HepG2 (cell line): Measurements from ENCODE around the gene ST8SIA2. TPM values are rescaled to one million over a fixed set of nuclear protein-coding genes. Genes with fewer than 3 reads are reported as not detected.

Experiments used
- ATAC-seq: fragments of 200-7000 bp; cut with Tn5 transposase; 3 replicates; pipeline ENCODE4 v1.9.1; 2020; ENCODE audit warnings: mild to moderate bottlenecking, moderate library complexity
- BruUV-seq: library from RNA; stranded (reverse); fragments of 400-500 nt; replicated peaks from 2 replicates; lab custom pipeline; 2021; lab: Mats Ljungman, UMichigan
- CTCF ChIA-PET: fragments of 300-600 bp; formaldehyde crosslinking; extraction: SDS; loops from one replicate; lab custom pipeline; 2021; ENCODE audit warnings: low total read pairs, inconsistent platforms, low intra/inter-chr PET ratio; lab: Yijun Ruan, JAX
- POLR2A ChIA-PET: fragments of 350-600 bp; sonication (Branson Sonifier 250); formaldehyde crosslinking; loops from one replicate; lab custom pipeline; 2020; ENCODE audit warnings: antibody characterized with exemption, inconsistent platforms; lab: Yijun Ruan, JAX
- DNase-seq: peaks from one replicate; pipeline ENCODE4 v3.0.0-alpha.2; 2015; ENCODE audit warnings: low spot score
- FAIRE-seq: peaks from 3 replicates; lab custom pipeline; 2011; peaks lifted over from hg19 to GRCh38; lab: Jason Lieb, UNC
- H2AFZ ChIP-seq: one replicate; pipeline ENCODE4 v1.6.1; 2011; ENCODE audit warnings: low read length, inconsistent platforms
- H3K27ac ChIP-seq: fragments of 300-600 bp; 3 replicates; pipeline ENCODE4 v1.8.0; 2011; ENCODE audit warnings: mixed run types, mild to moderate bottlenecking, mixed read lengths, low read length, inconsistent platforms; ENCODE audit not compliant: insufficient read depth; ENCODE audit errors: extremely low read length
- H3K27me3 ChIP-seq, 2 experiments: fragments of 200-600 bp in 1 of 2; 2 replicates in 1 of 2; 3 replicates in 1 of 2; pipeline versions ENCODE4 v1.6.0 to v1.8.0; 2011; ENCODE audit warnings: low read length in 2 of 2, mild to moderate bottlenecking in 2 of 2, moderate library complexity in 2 of 2, inconsistent platforms in 1 of 2; ENCODE audit not compliant: insufficient read depth in 2 of 2, control insufficient read depth in 1 of 2
- H3K36me3 ChIP-seq, 2 experiments: fragments of 200-600 bp in 1 of 2; replicated peaks in 1 of 2; 2 replicates in 1 of 2; 3 replicates in 1 of 2; pipeline versions ENCODE4 v1.5.1 to v1.8.0; 2011; ENCODE audit warnings: low read length in 2 of 2, inconsistent platforms in 1 of 2; ENCODE audit not compliant: insufficient read depth in 2 of 2, control insufficient read depth in 1 of 2
- H3K4me1 ChIP-seq: 2 replicates; pipeline ENCODE4 v1.5.1; 2012; ENCODE audit warnings: low read length, inconsistent platforms; ENCODE audit not compliant: insufficient read depth
- H3K4me2 ChIP-seq: 2 replicates; pipeline ENCODE4 v1.6.0; 2011; ENCODE audit warnings: low read depth, low read length, inconsistent platforms
- H3K4me3 ChIP-seq, 3 experiments: fragments of 200-600 bp in 1 of 3; sonication (generic), shearing (Covaris generic) in 1 of 3; replicated peaks in 1 of 3; 2 replicates each; pipeline ENCODE4 v1.5.1; 2011 to 2016; ENCODE audit warnings: low read length in 3 of 3, inconsistent platforms in 2 of 3, low read depth in 2 of 3, mild to moderate bottlenecking in 2 of 3, control low read depth in 1 of 3, mixed read lengths in 1 of 3; ENCODE audit not compliant: insufficient read depth in 1 of 3
- H3K79me2 ChIP-seq: one replicate; pipeline ENCODE4 v1.6.1; 2011; ENCODE audit warnings: low read length, inconsistent platforms; ENCODE audit not compliant: insufficient read depth
- H3K9ac ChIP-seq: 2 replicates; pipeline ENCODE4 v1.6.0; 2011; ENCODE audit warnings: mild to moderate bottlenecking, low read depth, low read length, inconsistent platforms; ENCODE audit not compliant: insufficient read depth
- H3K9me3 ChIP-seq: 2 replicates; pipeline ENCODE4 v1.5.1; 2012; ENCODE audit warnings: mild to moderate bottlenecking, low read length
- H4K20me1 ChIP-seq: 2 replicates; pipeline ENCODE4 v1.6.0; 2011; ENCODE audit warnings: inconsistent platforms, mild to moderate bottlenecking, low read length, moderate library complexity; ENCODE audit not compliant: insufficient read depth
- ARID2 ChIP-seq: sonication (generic); formaldehyde crosslinking; IDR thresholded peaks from 2 replicates; pipeline ENCODE4 v1.8.1; 2022; ENCODE audit warnings: mild to moderate bottlenecking, missing genetic modification reagents, borderline replicate concordance
- ATAD3A ChIP-seq: sonication (generic); formaldehyde crosslinking; IDR thresholded peaks from 2 replicates; pipeline ENCODE4 v1.4.0; 2020; ENCODE audit warnings: missing genetic modification reagents
- CENPX ChIP-seq: sonication (generic); formaldehyde crosslinking; IDR thresholded peaks from 2 replicates; pipeline ENCODE4 v1.9.0; 2021; ENCODE audit warnings: mild to moderate bottlenecking, missing genetic modification reagents, moderate library complexity
- CREB1 ChIP-seq, 2 experiments: fragments of 450-650 bp in 1 of 2; IDR thresholded peaks; 2 replicates each; pipeline ENCODE4 v1.6.1; 2016 to 2017; ENCODE audit warnings: control low read depth in 1 of 2, mild to moderate bottlenecking in 1 of 2, missing compliant biosample characterization in 1 of 2, missing genetic modification characterization in 1 of 2
- ELF3 ChIP-seq: IDR thresholded peaks from 2 replicates; pipeline ENCODE4 v1.6.1; 2016; ENCODE audit warnings: missing genetic modification reagents, missing compliant biosample characterization
- FOSL2 ChIP-seq: sonication (generic); formaldehyde crosslinking; IDR thresholded peaks from 2 replicates; pipeline ENCODE4 v1.4.0; 2020; ENCODE audit warnings: missing genetic modification reagents
- PLSCR1 ChIP-seq: sonication (generic); formaldehyde crosslinking; IDR thresholded peaks from 2 replicates; pipeline ENCODE4 v1.5.0; 2020; ENCODE audit warnings: missing genetic modification reagents, mild to moderate bottlenecking, borderline replicate concordance
- RFXANK ChIP-seq: IDR thresholded peaks from 2 replicates; pipeline ENCODE4 v1.6.1; 2016
- SOX5 ChIP-seq: IDR thresholded peaks from 2 replicates; pipeline ENCODE4 v1.6.1; 2016; ENCODE audit warnings: borderline replicate concordance
- SP140L ChIP-seq: sonication (generic); formaldehyde crosslinking; IDR thresholded peaks from 2 replicates; pipeline ENCODE4 v1.4.0; 2020; ENCODE audit warnings: missing genetic modification reagents, borderline replicate concordance
- TFAP4 ChIP-seq: sonication (generic); IDR thresholded peaks from 2 replicates; pipeline ENCODE4 v1.6.1; 2016; ENCODE audit warnings: low read depth, borderline replicate concordance
- ZNF253 ChIP-seq: sonication (generic); formaldehyde crosslinking; IDR thresholded peaks from 2 replicates; pipeline ENCODE4 v1.8.0; 2022; ENCODE audit warnings: mild to moderate bottlenecking, missing genetic modification reagents, borderline replicate concordance
- ZNF3 ChIP-seq: IDR thresholded peaks from 2 replicates; pipeline ENCODE4 v1.7.0; 2017; ENCODE audit warnings: inconsistent platforms
- ZNF564 ChIP-seq: sonication (generic); formaldehyde crosslinking; IDR thresholded peaks from 2 replicates; pipeline ENCODE4 v1.8.1; 2023; ENCODE audit warnings: mild to moderate bottlenecking, missing genetic modification reagents
- ZSCAN25 ChIP-seq: sonication (generic); formaldehyde crosslinking; IDR thresholded peaks from 2 replicates; pipeline ENCODE4 v1.8.0; 2022; ENCODE audit warnings: mild to moderate bottlenecking, missing genetic modification reagents
- WGBS: methylation state at CpG from one replicate; pipeline ENCODE4 v1.1.6; 2017; ENCODE audit warnings: low lambda C conversion rate; 5-methylcytosine and 5-hydroxymethylcytosine counted together
- in situ Hi-C: cut with HindIII; loops from 2 replicates; pipeline ENCODE4 v1.10.0; 2017; ENCODE audit warnings: low pct_unique_long_range_greater_than_20kb; ENCODE audit not compliant: extremely low pct_ligation_motif_present
- intact Hi-C: fragments of 100-400 bp; cut with micrococcal nuclease; formaldehyde crosslinking; loops from one replicate; pipeline ENCODE4 v1.10.0; 2022; ENCODE audit not compliant: unreplicated experiment
- polyA plus RNA-seq, 8 experiments: library from polyadenylated mRNA; depleted of rRNA in 3 of 8; stranded (reverse) in 7 of 8; unstranded in 1 of 8; fragments of >200 nt; fragmentation: Illumina TruSeq in 4 of 8; extraction: Trizol in 4 of 8; gene quantifications; 2 replicates each; pipeline versions ENCODE4 v1.2.1 to v1.2.3, GENCODE V29; 2011 to 2016; ENCODE audit warnings: low read depth in 4 of 8, missing spikeins in 1 of 8, mixed read lengths in 1 of 8; ENCODE audit not compliant: insufficient read depth in 1 of 8
- total RNA-seq, 5 experiments: library from RNA; depleted of rRNA; stranded (reverse); fragments of >200 nt; fragmentation: Illumina TruSeq; extraction: Trizol; gene quantifications; 2 replicates each; pipeline ENCODE4 v1.2.3, GENCODE V29; 2016; ENCODE audit warnings: low read depth in 1 of 5

The ST8SIA2 gene
- total and polyA plus RNA-seq, 2 of the 13 experiments (the other 11 are each of a cell fraction or from before 2014, with no cell fraction given), result not detected

GRCh38 chr15:92416557-92416956 is 22.9 kb downstream of the ST8SIA2 start:
- Histone ChIP-seq H2AFZ (no peak overlapping the region), H4K20me1 (no peaks in the 10 kb centered on the region), H3K4me2 (no peak overlapping the region), H3K4me1 (no peaks in the 10 kb centered on the region), H3K4me3 (no peak overlapping the region), H3K36me3 (no peaks in the 10 kb centered on the region), H3K27ac (no peak overlapping the region)
- WGBS, result 7% methylated on average over 5 of the region's 12 CpGs
- BruUV-seq, result no TSS peak
- POLR2A ChIA-PET, result no interaction called here
- ATAC-seq, result no peak
- in situ Hi-C loops, result no loop called here
- TF ChIP-seq PLSCR1 (no peak), ZNF253 (no peak), ARID2 (CRISPR knock-in tag) (no peak), ELF3 (no peak), ZNF3 (CRISPR knock-in tag) (no peak), SP140L (CRISPR knock-in tag) (no peak), FOSL2 (CRISPR knock-in tag) (no peak), ZNF564 (CRISPR knock-in tag) (no peak), TFAP4 (no peak), CREB1 (IDR thresholded peaks at IDR 0.05) (no peak), CREB1 (CRISPR knock-in tag; IDR thresholded peaks at IDR 0.05) (no peak), ZSCAN25 (CRISPR knock-in tag) (no peak), ATAD3A (CRISPR knock-in tag) (no peak), CENPX (CRISPR knock-in tag) (no peak), RFXANK (CRISPR knock-in tag) (no peak), SOX5 (CRISPR knock-in tag) (no peak)
- TF ChIP-seq, all 625 proteins: peak for 0
- intact Hi-C loops, result no loop called here
- DNase-seq, result no peak
- Histone ChIP-seq H3K27me3 (peaks cover 3 to 33% of the 10 kb centered on the region in 2 experiments; a peak in 4 of 5 replicates), H3K79me2 (no peaks in the 10 kb centered on the region), H3K9me3 (no peaks in the 10 kb centered on the region), H3K9ac (no peak overlapping the region)
- no peak for FAIRE-seq
- CTCF ChIA-PET, result no interaction called here
